ENCODE measurements around the gene ARHGAP29.

- TF ChIP-seq CEBPB (IDR thresholded peaks at IDR 0.05; ENCODE audit: low read depth, low read length) (no peak), SMC3 (IDR thresholded peaks at IDR 0.05; ENCODE audit: low read depth, low read length) (no peak), CHD1 (IDR thresholded peaks at IDR 0.05; ENCODE audit: low read depth, low read length) (no peak), CTCF (conservative IDR thresholded peaks at IDR 0.05; ENCODE audit: low read depth, low read length) (no peak), RAD21 (IDR thresholded peaks at IDR 0.05; ENCODE audit: low read length) (no peak), MAZ (IDR thresholded peaks at IDR 0.05; ENCODE audit: borderline replicate concordance, low read depth, low read length) (no peak), POLR2A (IDR thresholded peaks at IDR 0.05; ENCODE audit: low read depth, low read length) (no peak), BHLHE40 (IDR thresholded peaks at IDR 0.05; ENCODE audit: low read depth, low read length) (no peak), USF2 (IDR thresholded peaks at IDR 0.05; ENCODE audit: low read depth, low read length) (no peak), MXI1 (IDR thresholded peaks at IDR 0.05; ENCODE audit: borderline replicate concordance, low read depth, low read length) (no peak), FOS (IDR thresholded peaks at IDR 0.05; ENCODE audit: low read depth, low read length) (no peak), RCOR1 (IDR thresholded peaks at IDR 0.05; ENCODE audit: insufficient replicate concordance, low read length) (no peak), MAFK (IDR thresholded peaks at IDR 0.05; ENCODE audit: low read depth, low read length) (no peak)
Measured at GRCh38 chr1:94207695-94208094, 29.7 kb downstream of the ARHGAP29 start.

Data from IMR-90 (cell line).